ENCODE measurements around the gene POLE2.
"Not testable (repeated sequence)": the region's sequence is repeated elsewhere in the genome, so short reads cannot be mapped to it uniquely, and the experiment has no call there.

The POLE2 gene

GRCh38 chr14:49670475-49670874, 17.5 kb downstream of the POLE2 start:
- H3K4me3 ChIP-seq (ENCODE audit: low read depth, low read length) = no peak overlapping the region
- no peak for DNase-seq (ENCODE audit: low read depth)
- TF ChIP-seq POLR2A (IDR thresholded peaks at IDR 0.05; ENCODE audit: extremely low read depth, insufficient read length) (no peak), MAX (IDR thresholded peaks at IDR 0.05; ENCODE audit: low read depth, low read length) (no peak)

GRCh38 chr14:49659526-49660455, 28.2 kb downstream of the POLE2 start:
- TF ChIP-seq MAX (IDR thresholded peaks at IDR 0.05; ENCODE audit: low read depth, low read length) (no peak), POLR2A (IDR thresholded peaks at IDR 0.05; ENCODE audit: extremely low read depth, insufficient read length) (no peak), MYC (IDR thresholded peaks at IDR 0.05; ENCODE audit: low read depth, low read length) (no peak), CTCF (IDR thresholded peaks at IDR 0.05; ENCODE audit: low read depth, low read length) (no peak)
- H3K4me3 ChIP-seq (ENCODE audit: low read depth, low read length) = no peak overlapping the region
- DNase-seq (ENCODE audit: low read depth) = no peak

GRCh38 chr14:49657500-49657899, 30.5 kb downstream of the POLE2 start:
- H3K4me3 ChIP-seq (ENCODE audit: low read depth, low read length); DNase-seq (ENCODE audit: low read depth): not testable (repeated sequence)

GRCh38 chr14:49654511-49654910, 33.5 kb downstream of the POLE2 start:
- TF ChIP-seq POLR2A (IDR thresholded peaks at IDR 0.05; ENCODE audit: extremely low read depth, insufficient read length) (no peak), CTCF (IDR thresholded peaks at IDR 0.05; ENCODE audit: low read depth, low read length) (no peak)
- no peak for DNase-seq (ENCODE audit: low read depth)
- no peak overlapping the region for H3K4me3 ChIP-seq (ENCODE audit: low read depth, low read length)

GRCh38 chr14:49653508-49653907, 34.5 kb downstream of the POLE2 start:
- no peak for TF ChIP-seq CTCF (IDR thresholded peaks at IDR 0.05; ENCODE audit: low read depth, low read length)
- no peak for TF ChIP-seq MYC (IDR thresholded peaks at IDR 0.05; ENCODE audit: low read depth, low read length)
- no peak for TF ChIP-seq MAX (IDR thresholded peaks at IDR 0.05; ENCODE audit: low read depth, low read length)
- no peak for TF ChIP-seq POLR2A (IDR thresholded peaks at IDR 0.05; ENCODE audit: extremely low read depth, insufficient read length)
- no peak overlapping the region for H3K4me3 ChIP-seq (ENCODE audit: low read depth, low read length)
- no peak for DNase-seq (ENCODE audit: low read depth)

- H3K4me3 ChIP-seq (ENCODE audit: low read depth, low read length) = no peak overlapping the region
- DNase-seq (ENCODE audit: low read depth) = no peak
- TF ChIP-seq MAX (IDR thresholded peaks at IDR 0.05; ENCODE audit: low read depth, low read length) (no peak), MYC (IDR thresholded peaks at IDR 0.05; ENCODE audit: low read depth, low read length) (no peak), POLR2A (IDR thresholded peaks at IDR 0.05; ENCODE audit: extremely low read depth, insufficient read length) (no peak), CTCF (IDR thresholded peaks at IDR 0.05; ENCODE audit: low read depth, low read length) (no peak)
Measured at GRCh38 chr14:49642163-49642562, 45.9 kb downstream of the POLE2 start.

GRCh38 chr14:49641697-49642129, 46.3 kb downstream of the POLE2 start:
- TF ChIP-seq MAX (IDR thresholded peaks at IDR 0.05; ENCODE audit: low read depth, low read length) (peak; percentile 69; the same call in 1 of the 2 replicates), POLR2A (IDR thresholded peaks at IDR 0.05; ENCODE audit: extremely low read depth, insufficient read length) (no peak)
- H3K4me3 ChIP-seq (ENCODE audit: low read depth, low read length) = no peak overlapping the region
- DNase-seq (ENCODE audit: low read depth) = no peak

All from NB4 (cell line).